T follicular helper cell (primary cell): ENCODE measurements around the gene ACP6.

Experiments used
- DNase-seq: peaks from one replicate; pipeline ENCODE4 v3.0.0-alpha.2; 2020; ENCODE audit warnings: low read depth

ACP6 gene

GRCh38 chr1:147651466-147651865 lies 18.9 kb downstream of the ACP6 start:
- no peak for DNase-seq

DNA sequence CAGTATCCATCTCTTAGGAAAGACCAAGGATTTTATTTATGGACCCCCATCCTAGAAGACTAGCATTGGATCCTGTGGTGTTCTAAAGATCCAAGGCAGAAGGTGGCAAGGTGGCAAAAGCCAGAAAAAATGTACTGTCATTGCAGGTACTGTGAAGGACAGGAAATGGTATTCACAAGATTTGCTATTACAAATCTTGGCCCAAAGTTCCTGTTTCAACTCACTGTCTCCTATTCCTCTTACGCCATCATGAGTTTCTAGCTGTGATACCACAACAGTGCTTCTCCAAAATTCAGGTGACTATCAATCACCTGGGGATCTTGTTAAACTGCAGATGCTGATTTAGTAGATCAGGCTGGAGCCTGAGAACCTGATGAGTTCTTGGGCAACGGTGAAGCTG lies 21.4 kb downstream of the ACP6 start:
- no peak for DNase-seq

DNA sequence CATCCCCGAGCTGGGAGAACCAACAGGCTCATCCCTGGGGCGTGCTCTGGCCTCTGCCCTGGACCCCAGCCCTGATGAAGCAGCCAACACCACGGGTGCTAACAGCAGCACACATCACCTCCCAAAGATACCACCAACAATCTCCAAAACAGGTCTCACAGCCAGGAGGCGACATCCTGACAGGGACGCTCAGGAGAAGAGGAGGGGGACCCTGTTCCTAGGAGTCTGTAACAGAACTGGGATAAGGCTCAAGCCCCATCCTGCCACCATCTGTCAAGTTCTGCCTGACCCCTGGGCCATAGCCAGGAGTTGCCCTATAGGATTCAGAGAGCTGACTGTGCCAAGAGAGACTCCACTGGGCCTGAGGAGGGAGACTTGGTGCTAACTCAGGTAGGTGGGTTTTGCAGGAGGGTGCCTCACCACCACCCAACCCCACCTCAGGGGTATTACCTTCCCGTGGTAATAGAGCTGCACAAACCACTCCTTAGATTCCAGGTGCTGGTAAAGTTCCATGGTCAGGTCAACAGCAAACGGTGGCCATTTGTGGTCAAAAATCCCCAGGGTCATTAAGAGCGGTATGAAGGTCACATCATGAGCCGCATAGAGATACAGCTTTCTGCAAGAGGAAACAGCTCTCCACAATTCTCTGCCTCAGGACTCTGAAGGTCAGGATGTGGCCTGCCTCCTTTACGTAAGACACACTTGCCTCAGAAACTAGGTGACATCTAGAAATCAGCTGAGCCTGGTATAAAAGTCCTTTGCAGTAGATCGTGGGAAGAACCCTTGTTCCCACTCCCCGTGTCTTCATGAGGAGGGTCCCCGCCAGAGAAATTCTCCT lies 22.3 kb downstream of the ACP6 start:
- no peak for DNase-seq

GRCh38 chr1:147643974-147644373 lies 26.4 kb downstream of the ACP6 start:
- DNase-seq = no peak

- DNase-seq = peak; percentile 29
Observed at GRCh38 chr1:147641695-147642592, 28.4 kb downstream of the ACP6 start.

GRCh38 chr1:147641291-147641690 lies 29.0 kb downstream of the ACP6 start:
- DNase-seq = no peak

DNA sequence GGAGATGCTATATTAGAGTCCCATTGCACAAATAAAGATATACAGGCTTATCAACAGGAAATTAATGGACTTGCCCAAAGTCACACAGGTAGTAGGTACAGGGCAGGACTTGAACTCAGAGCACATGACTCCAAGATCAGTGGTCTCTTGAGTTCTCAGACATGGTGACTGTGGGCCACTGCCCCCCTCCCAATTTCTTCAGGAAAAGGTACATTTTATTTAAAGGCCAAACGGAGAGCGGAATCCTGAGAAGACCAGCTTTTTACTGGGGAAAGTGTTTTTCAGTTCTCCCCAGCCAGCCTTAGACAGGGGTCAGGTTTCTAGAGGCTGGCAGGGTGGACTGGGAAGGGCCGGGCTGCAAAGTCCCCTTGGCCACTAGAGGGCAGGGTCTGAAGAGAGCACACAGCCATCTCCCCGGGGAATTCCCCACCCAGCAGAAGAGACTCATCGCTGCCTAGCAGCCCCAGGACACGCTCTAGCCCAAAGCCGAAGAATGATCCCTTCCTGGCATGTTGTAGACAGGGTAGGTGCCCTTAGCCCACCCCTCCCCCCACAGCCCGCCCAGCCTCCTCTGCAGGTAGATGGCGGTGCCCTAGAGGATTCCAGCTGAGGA lies 29.7 kb downstream of the ACP6 start:
- peak; percentile 65 for DNase-seq

- DNase-seq = no peak
Observed at GRCh38 chr1:147636314-147636713, 34.0 kb downstream of the ACP6 start.

DNA sequence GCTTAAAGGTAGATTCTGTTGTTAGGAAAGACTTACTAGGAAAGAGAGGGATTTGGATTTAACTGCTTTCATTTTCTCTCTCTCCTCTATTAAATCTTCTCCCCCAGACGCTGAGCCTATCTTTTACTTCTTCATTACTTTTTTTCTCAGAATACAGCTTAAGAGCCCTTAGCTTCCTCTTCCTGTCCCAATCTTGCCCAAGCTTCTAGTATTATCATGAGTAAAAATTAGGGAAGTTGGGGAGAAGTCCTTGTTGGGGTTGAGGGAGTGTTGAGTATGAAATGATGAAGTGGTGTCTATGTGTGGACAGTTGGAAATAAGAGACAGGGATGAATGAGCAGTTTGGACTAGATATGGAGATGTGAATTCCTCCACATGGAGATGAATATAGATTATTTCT lies 35.0 kb downstream of the ACP6 start:
- no peak for DNase-seq

- DNase-seq = no peak
Observed at GRCh38 chr1:147634645-147635044, 35.7 kb downstream of the ACP6 start.

DNA sequence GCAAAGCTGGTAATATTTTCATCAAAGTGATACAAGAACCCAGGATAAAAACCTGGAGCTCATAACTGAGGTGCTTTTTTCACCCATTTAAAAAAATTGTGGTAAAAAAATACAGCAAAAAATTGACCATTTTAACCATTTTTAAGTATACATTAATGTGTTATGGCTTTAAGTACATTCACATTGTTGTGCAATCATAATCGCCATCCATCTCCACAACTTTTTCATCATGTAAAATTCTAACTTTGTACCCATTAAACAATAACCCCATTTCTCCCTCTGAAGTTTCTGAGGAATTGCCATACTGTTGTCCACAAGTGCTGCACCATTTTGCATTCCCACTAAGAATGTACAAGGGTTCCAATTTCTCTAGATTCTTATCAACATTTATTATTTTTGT lies 36.6 kb downstream of the ACP6 start:
- no peak for DNase-seq

- no peak for DNase-seq
Observed at GRCh38 chr1:147631839-147632238, 38.5 kb downstream of the ACP6 start.

- no peak for DNase-seq
Observed at GRCh38 chr1:147630447-147630846, 39.9 kb downstream of the ACP6 start.

DNA sequence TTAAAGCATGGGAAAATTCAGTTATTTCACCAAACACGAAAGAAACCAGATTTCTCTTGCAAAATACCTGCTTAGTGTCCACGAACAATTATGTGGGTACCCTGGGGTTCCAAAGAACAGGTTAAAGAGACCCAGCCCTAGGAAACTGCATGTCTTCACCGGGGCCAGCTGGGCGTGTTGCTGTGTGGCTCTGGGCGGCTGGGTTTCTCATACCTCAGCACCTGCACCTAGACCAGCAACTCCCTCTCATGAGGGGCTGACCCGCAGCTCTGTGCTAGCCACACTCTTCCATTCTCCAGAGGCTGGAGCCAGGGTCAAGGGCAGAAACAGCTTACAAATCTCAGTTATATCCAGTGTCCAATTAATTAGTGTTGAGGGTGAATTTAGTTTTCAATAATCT lies 40.3 kb downstream of the ACP6 start:
- no peak for DNase-seq

- no peak for DNase-seq
Observed at GRCh38 chr1:147628441-147628840, 41.9 kb downstream of the ACP6 start.

- peak; percentile 18 for DNase-seq
Observed at GRCh38 chr1:147627435-147628110, 42.8 kb downstream of the ACP6 start.

DNA sequence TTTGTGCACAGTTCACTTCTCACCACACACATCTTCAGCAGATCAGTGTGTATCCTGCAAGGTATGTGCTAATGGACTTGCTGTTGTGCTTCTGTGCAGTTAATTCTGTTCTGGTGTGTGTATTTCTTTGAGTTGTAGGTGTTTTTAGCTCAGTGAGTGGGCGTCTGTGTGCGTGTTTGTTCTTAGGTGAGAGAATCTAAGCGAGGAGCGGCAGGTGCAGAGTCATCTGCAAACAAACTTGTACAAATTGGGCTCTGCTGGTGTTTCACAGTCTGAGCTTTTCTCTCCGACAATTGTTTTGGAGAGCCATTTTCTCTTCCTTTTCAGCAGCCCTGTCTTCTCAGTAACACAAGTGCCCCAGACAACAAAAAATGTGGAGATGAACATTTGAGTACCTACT lies 43.6 kb downstream of the ACP6 start:
- no peak for DNase-seq

- no peak for DNase-seq
Observed at GRCh38 chr1:147626291-147626690, 44.0 kb downstream of the ACP6 start.

DNA sequence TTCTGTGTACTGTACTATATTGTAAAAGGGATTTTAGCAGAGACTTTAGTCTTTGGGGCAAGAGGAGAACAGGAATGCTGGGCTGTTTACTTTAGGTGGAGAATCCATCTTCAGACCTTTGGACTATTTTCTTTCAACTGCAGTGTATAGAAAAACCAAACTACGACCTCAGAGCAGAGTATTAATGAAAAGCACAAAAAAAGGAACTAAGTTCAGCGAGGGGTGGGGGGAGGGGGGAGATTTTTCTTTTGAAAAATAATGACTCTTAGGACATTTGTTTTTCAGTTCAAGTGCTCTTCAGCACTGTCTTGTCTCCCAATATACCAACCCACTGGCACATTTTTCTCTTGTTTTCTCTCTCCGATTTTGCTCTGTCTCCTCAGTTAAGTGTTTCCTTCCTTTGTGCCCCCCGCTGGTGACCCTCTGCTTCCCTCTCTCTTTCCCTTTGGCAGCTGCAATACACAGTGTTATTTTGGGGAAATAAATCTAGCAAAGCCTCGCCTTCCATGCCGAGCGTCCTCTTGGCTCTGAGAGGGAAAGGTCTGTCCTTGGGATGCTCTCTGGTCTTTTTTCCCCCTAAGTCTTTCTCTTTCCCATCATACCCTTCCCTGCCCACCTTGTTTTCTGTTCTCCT lies 44.8 kb downstream of the ACP6 start:
- no peak for DNase-seq

GRCh38 chr1:147624529-147624928 lies 45.8 kb downstream of the ACP6 start:
- DNase-seq = no peak

DNA sequence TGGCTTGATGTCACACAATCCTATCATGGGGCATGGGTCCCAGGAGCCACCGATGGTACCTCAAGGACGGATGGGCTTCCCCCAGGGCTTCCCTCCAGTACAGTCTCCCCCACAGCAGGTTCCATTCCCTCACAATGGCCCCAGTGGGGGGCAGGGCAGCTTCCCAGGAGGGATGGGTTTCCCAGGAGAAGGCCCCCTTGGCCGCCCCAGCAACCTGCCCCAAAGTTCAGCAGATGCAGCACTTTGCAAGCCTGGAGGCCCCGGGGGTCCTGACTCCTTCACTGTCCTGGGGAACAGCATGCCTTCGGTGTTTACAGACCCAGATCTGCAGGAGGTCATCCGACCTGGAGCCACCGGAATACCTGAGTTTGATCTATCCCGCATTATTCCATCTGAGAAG lies 46.3 kb downstream of the ACP6 start:
- no peak for DNase-seq

GRCh38 chr1:147622731-147623130 lies 47.6 kb downstream of the ACP6 start:
- DNase-seq = no peak
